ENCODE data around the gene EP300. TPM values are rescaled to one million over a fixed set of nuclear protein-coding genes. Genes with fewer than 3 reads are reported as not detected.

The EP300 gene
- total RNA-seq, 1 donor from 2014 or later, result 124 TPM

- Mint-ChIP-seq H3K27me3 (ENCODE audit: low read depth) (no peaks in the 10 kb centered on the region), H3K4me1 (peaks cover 6% of the 10 kb centered on the region), H3K27ac (no peak overlapping the region), H3K4me3 (no peak overlapping the region), H3K9me3 (no peaks in the 10 kb centered on the region), H3K36me3 (peaks cover 14% of the 10 kb centered on the region)
- no peak for TF ChIP-seq CTCF (IDR thresholded peaks at IDR 0.05; ENCODE audit: unreplicated experiment)
- DNase-seq (ENCODE audit: low spot score in 2 of 2, unreplicated experiment in 2 of 2), result no peak
Measured at GRCh38 chr22:41110968-41111367, 18.6 kb downstream of the EP300 start.

GRCh38 chr22:41116342-41116741 is 23.9 kb downstream of the EP300 start:
- Mint-ChIP-seq H3K4me3 (no peak overlapping the region), H3K27me3 (ENCODE audit: low read depth) (no peaks in the 10 kb centered on the region), H3K9me3 (no peaks in the 10 kb centered on the region), H3K36me3 (peaks cover 29% of the 10 kb centered on the region), H3K27ac (no peak overlapping the region), H3K4me1 (peaks cover 5% of the 10 kb centered on the region)
- no peak for DNase-seq (ENCODE audit: low spot score in 2 of 2, unreplicated experiment in 2 of 2)
- TF ChIP-seq CTCF (IDR thresholded peaks at IDR 0.05; ENCODE audit: unreplicated experiment), result no peak

- Mint-ChIP-seq H3K9me3 (no peaks in the 10 kb centered on the region), H3K4me1 (peaks cover 9% of the 10 kb centered on the region), H3K36me3 (peaks cover 29% of the 10 kb centered on the region), H3K27ac (no peak overlapping the region), H3K27me3 (ENCODE audit: low read depth) (no peaks in the 10 kb centered on the region), H3K4me3 (no peak overlapping the region)
- TF ChIP-seq CTCF (IDR thresholded peaks at IDR 0.05; ENCODE audit: unreplicated experiment), result no peak
- no peak for DNase-seq (ENCODE audit: low spot score in 2 of 2, unreplicated experiment in 2 of 2)
Measured at GRCh38 chr22:41117127-41117965, 25.0 kb downstream of the EP300 start.

GRCh38 chr22:41123151-41123550 is 30.8 kb downstream of the EP300 start:
- Mint-ChIP-seq H3K4me3 (no peak overlapping the region), H3K27ac (peak overlapping the region; percentile 81), H3K9me3 (no peaks in the 10 kb centered on the region), H3K4me1 (peaks cover 8% of the 10 kb centered on the region), H3K36me3 (peaks cover 29% of the 10 kb centered on the region), H3K27me3 (ENCODE audit: low read depth) (no peaks in the 10 kb centered on the region)
- TF ChIP-seq CTCF (IDR thresholded peaks at IDR 0.05; ENCODE audit: unreplicated experiment), result no peak
- DNase-seq (ENCODE audit: low spot score in 2 of 2, unreplicated experiment in 2 of 2), result no peak

GRCh38 chr22:41124086-41124485 is 31.7 kb downstream of the EP300 start:
- H3K27me3 Mint-ChIP-seq (ENCODE audit: low read depth), result no peaks in the 10 kb centered on the region
- no peak for DNase-seq (ENCODE audit: low spot score in 2 of 2, unreplicated experiment in 2 of 2)
- peaks cover 26% of the 10 kb centered on the region for H3K36me3 Mint-ChIP-seq
- H3K9me3 Mint-ChIP-seq, result no peaks in the 10 kb centered on the region
- peaks cover 8% of the 10 kb centered on the region for H3K4me1 Mint-ChIP-seq
- no peak overlapping the region for H3K27ac Mint-ChIP-seq
- no peak for TF ChIP-seq CTCF (IDR thresholded peaks at IDR 0.05; ENCODE audit: unreplicated experiment)
- H3K4me3 Mint-ChIP-seq, result no peak overlapping the region

All from mesothelial cell of epicardium (in vitro differentiated cells).